GM12875 (cell line): ENCODE data around the gene CACNA1H.

Experiments
- H3K4me3 ChIP-seq: one replicate; pipeline ENCODE4 v1.5.1; 2011; ENCODE audit warnings: low read depth, low read length, control low read depth
- CTCF ChIP-seq: IDR thresholded peaks from 2 replicates; pipeline ENCODE4 v1.5.1; 2011; ENCODE audit warnings: low read depth, mild to moderate bottlenecking, control low read depth, inconsistent platforms, low read length, moderate library complexity, borderline replicate concordance; ENCODE audit not compliant: insufficient read depth

CACNA1H gene

GRCh38 chr16:1164975-1165374 lies 12.1 kb downstream of the CACNA1H start:
- H3K4me3 ChIP-seq = no peak overlapping the region
- TF ChIP-seq CTCF = no peak

GRCh38 chr16:1165511-1165910 lies 12.6 kb downstream of the CACNA1H start:
- TF ChIP-seq CTCF = no peak
- H3K4me3 ChIP-seq = no peak overlapping the region

GRCh38 chr16:1167276-1168107 lies 14.6 kb downstream of the CACNA1H start:
- no peak for TF ChIP-seq CTCF
- H3K4me3 ChIP-seq = no peak overlapping the region

GRCh38 chr16:1168837-1169236 lies 15.9 kb downstream of the CACNA1H start:
- TF ChIP-seq CTCF = no peak
- H3K4me3 ChIP-seq = no peak overlapping the region

GRCh38 chr16:1169285-1170075 lies 16.6 kb downstream of the CACNA1H start:
- TF ChIP-seq CTCF = no peak

GRCh38 chr16:1170076-1170418 lies 17.1 kb downstream of the CACNA1H start:
- no peak overlapping the region for H3K4me3 ChIP-seq
- no peak for TF ChIP-seq CTCF

More at GRCh38 chr16:1169285-1170075, 16.6 kb downstream of the CACNA1H start:
- no peak overlapping the region for H3K4me3 ChIP-seq
